ENCODE measurements around the gene ARHGAP4. TPM values are rescaled to one million over a fixed set of nuclear protein-coding genes. Genes with fewer than 3 reads are reported as not detected.
A peak's percentile ranks its signal among the peaks of the same experiment; 100 is the strongest.

ARHGAP4 gene
- total RNA-seq, 4 donors from 2014 or later, result 2.6 to 10.7 (median 4.4) TPM

DNA sequence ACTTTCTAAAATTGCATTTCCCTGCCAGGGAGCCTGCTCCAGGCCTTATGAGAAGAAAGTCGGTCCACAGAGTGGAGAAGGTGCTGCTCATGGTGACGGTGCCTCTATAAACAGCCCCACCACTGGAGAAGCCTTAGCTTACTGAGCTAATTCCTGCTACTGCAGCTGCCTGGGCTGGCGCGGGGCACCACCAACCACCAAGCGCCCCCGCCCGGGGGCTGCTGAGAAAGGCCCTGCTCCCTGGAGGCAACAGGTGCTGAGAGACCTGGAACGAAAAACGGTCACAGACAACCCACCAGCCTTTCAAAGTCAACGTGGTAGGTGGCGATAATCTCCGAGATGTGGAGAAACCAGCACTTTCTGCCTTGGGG, 42.7 kb upstream of the ARHGAP4 start:
- Histone ChIP-seq H3K27ac (peak overlapping the region; percentile 95 to 100 (median 98)), H3K4me3 (peak overlapping the region; percentile 73 to 94 (median 85)), H3K36me3 (no peaks in the 10 kb centered on the region), H3K9me3 (no peaks in the 10 kb centered on the region), H3K4me1 (peaks cover 38 to 48% of the 10 kb centered on the region in 2 donors), H3K27me3 (no peaks in the 10 kb centered on the region)
- ATAC-seq (peak in 1 of 2 donors; percentile 13), DNase-seq (peak in 1 of 2 donors; percentile 73)
- in situ Hi-C loops (cut with MboI; ENCODE audit: low sequenced_read_pairs in 4 of 4), result loop anchor here in 3 of 4 donors (25.0 kb wide), 4 partner anchors 94 to 1006 kb away; partner anchors contain the start of genes IDH3G (in 2 of the 3), SRPK3 (in 2 of the 3), SSR4 (in 2 of the 3) and G6PD (in 1 of the 3)
- TF ChIP-seq, protein P1, sequence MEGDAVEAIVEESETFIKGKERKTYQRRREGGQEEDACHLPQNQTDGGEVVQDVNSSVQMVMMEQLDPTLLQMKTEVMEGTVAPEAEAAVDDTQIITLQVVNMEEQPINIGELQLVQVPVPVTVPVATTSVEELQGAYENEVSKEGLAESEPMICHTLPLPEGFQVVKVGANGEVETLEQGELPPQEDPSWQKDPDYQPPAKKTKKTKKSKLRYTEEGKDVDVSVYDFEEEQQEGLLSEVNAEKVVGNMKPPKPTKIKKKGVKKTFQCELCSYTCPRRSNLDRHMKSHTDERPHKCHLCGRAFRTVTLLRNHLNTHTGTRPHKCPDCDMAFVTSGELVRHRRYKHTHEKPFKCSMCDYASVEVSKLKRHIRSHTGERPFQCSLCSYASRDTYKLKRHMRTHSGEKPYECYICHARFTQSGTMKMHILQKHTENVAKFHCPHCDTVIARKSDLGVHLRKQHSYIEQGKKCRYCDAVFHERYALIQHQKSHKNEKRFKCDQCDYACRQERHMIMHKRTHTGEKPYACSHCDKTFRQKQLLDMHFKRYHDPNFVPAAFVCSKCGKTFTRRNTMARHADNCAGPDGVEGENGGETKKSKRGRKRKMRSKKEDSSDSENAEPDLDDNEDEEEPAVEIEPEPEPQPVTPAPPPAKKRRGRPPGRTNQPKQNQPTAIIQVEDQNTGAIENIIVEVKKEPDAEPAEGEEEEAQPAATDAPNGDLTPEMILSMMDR (IDR thresholded peaks at IDR 0.05 in 4 of 5, conservative IDR thresholded peaks at IDR 0.05 in 1 of 5), result no peak
- peak; percentile 26 to 34 for TF ChIP-seq POLR2A (IDR thresholded peaks at IDR 0.05)
- intact Hi-C loops (cut with DNase I; ENCODE audit: low total_unique reads), result loop anchor here (5.0 kb wide), 1 partner anchor 176 kb away; the partner anchor contains the start of genes IDH3G and SSR4

DNA sequence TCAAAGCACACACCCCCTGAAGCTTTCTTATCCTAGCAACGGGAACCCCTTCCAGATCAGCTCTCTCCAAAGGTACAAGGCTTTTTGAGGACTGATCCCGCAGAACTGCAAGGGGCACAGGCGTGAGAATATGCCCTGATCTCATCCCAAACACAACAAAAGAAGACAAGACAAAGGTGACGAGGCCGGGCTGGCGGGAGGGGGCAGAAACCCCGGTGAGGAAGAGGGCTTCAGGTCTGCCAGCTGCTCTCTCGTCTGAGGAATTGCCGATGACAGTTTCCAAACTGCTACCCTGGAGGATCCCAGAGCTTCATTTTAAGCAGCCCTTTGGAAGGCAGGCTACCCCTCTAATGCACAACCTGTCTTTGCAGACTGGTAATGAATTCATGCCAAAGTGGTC, 42.2 kb upstream of the ARHGAP4 start:
- DNase-seq (no peak), ATAC-seq (no peak)
- Histone ChIP-seq H3K27ac (peak overlapping the region; percentile 95 to 100 (median 98)), H3K36me3 (no peaks in the 10 kb centered on the region), H3K4me3 (peak overlapping the region in 3 of 4 donors; percentile 22 to 87 (median 28)), H3K4me1 (peaks cover 36 to 43% of the 10 kb centered on the region in 2 donors), H3K9me3 (no peaks in the 10 kb centered on the region), H3K27me3 (no peaks in the 10 kb centered on the region)
- in situ Hi-C loops (cut with MboI; ENCODE audit: low sequenced_read_pairs in 4 of 4) (loop anchor here in 3 of 4 donors (25.0 kb wide), 4 partner anchors 94 to 1006 kb away; partner anchors contain the start of genes IDH3G (in 2 of the 3), SRPK3 (in 2 of the 3), SSR4 (in 2 of the 3) and G6PD (in 1 of the 3)), intact Hi-C loops (cut with DNase I; ENCODE audit: low total_unique reads) (loop anchor here (5.0 kb wide), 1 partner anchor 176 kb away; the partner anchor contains the start of genes IDH3G and SSR4)
- TF ChIP-seq, protein P1 (IDR thresholded peaks at IDR 0.05 in 4 of 5, conservative IDR thresholded peaks at IDR 0.05 in 1 of 5), result no peak
- no peak for TF ChIP-seq POLR2A (IDR thresholded peaks at IDR 0.05)

DNA sequence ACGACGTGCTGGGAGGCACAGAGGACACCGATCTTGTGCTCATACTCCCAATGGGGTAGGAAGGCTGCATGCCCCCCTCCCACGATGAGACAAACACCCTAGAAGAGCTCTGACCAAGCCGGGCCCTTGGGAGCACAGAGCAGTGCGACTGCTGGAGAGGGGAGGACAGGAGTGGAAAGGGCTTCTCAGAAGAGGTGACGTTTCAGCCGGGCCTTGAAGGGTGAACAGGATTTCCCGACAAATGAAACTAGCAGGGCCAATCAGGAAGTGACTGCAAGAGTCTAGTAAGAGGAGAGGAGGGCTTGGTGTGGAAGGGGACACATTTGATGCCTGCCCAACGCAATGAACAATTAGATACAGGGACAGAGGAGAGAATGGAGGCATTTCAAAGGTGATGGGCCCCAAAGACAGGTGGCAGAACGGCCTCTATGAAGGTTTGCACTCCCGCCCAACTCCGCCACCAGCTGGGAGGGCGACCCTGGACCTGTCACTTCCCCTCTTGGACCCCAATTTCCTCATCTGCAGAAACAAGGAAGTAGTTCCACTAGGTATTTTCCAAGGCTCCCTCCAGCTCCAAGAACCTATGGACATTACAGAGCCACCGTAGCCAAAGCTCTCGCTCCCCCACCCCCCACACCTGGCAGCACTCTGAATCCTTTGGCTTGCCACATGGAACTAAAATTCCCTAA, 41.6 kb upstream of the ARHGAP4 start:
- peak overlapping the region; percentile 95 to 100 (median 98) for H3K27ac ChIP-seq
- TF ChIP-seq, protein P1 (IDR thresholded peaks at IDR 0.05 in 4 of 5, conservative IDR thresholded peaks at IDR 0.05 in 1 of 5), result no peak
- TF ChIP-seq POLR2A (IDR thresholded peaks at IDR 0.05), result no peak
- no peaks in the 10 kb centered on the region for H3K27me3 ChIP-seq
- intact Hi-C loops (cut with DNase I; ENCODE audit: low total_unique reads) (loop anchor here (5.0 kb wide), 1 partner anchor 175 kb away; the partner anchor contains the start of genes IDH3G and SSR4), in situ Hi-C loops (cut with MboI; ENCODE audit: low sequenced_read_pairs in 4 of 4) (loop anchor here in 3 of 4 donors (25.0 kb wide), 4 partner anchors 95 to 1005 kb away; partner anchors contain the start of genes IDH3G (in 2 of the 3), SRPK3 (in 2 of the 3), SSR4 (in 2 of the 3) and G6PD (in 1 of the 3))
- ATAC-seq (no peak), DNase-seq (no peak)
- peaks cover 36 to 42% of the 10 kb centered on the region in 2 donors for H3K4me1 ChIP-seq
- H3K36me3 ChIP-seq, result peaks cover 0 to 2% of the 10 kb centered on the region in 2 donors
- H3K9me3 ChIP-seq, result no peaks in the 10 kb centered on the region
- peak overlapping the region in 2 of 4 donors; percentile 22 to 28 for H3K4me3 ChIP-seq

DNA sequence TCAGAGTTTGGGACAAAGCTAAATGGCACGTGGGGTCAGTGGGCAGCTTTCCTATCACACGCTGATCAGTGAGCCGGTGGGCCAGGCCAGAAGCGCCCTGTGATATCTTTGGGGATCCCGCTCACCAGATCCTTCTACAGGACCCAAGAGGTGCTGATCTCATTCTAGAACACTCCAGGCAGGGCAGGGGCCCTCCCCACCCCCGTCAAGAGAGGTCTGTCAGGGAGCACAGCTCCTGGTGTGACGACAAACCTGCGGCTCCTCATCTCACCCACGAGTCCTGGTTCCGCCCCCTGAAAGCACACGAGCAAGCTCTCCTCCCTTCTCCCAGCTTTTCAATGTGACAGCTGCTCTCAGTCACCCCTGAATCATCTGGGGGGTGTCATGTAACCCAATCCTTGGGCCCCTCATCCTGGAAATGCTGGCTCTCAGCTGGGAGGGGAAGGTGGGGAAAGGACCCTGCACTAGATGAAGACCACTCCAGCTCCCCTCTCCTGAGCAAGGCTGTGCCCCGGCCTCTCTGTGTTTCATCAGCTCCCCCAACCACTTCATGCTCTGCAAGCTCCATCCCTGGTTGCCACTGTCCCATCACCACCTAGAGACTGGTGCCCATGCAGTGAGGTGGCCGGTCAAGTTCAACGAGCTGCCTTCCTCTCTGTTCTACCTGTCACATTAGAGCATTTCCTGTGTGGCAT, 40.9 kb upstream of the ARHGAP4 start:
- intact Hi-C loops (cut with DNase I; ENCODE audit: low total_unique reads), result loop anchor here (5.0 kb wide), 1 partner anchor 175 kb away; the partner anchor contains the start of genes IDH3G and SSR4
- Histone ChIP-seq H3K9me3 (no peaks in the 10 kb centered on the region), H3K27ac (peak overlapping the region; percentile 95 to 100 (median 98)), H3K4me1 (peaks cover 36 to 42% of the 10 kb centered on the region in 2 donors), H3K36me3 (peaks cover 0 to 9% of the 10 kb centered on the region in 2 donors), H3K27me3 (no peaks in the 10 kb centered on the region), H3K4me3 (peak overlapping the region in 2 of 4 donors; percentile 1 to 28)
- TF ChIP-seq, protein P1 (IDR thresholded peaks at IDR 0.05 in 4 of 5, conservative IDR thresholded peaks at IDR 0.05 in 1 of 5), result no peak
- TF ChIP-seq POLR2A (IDR thresholded peaks at IDR 0.05), result no peak
- no peak for DNase-seq
- ATAC-seq, result no peak
- in situ Hi-C loops (cut with MboI; ENCODE audit: low sequenced_read_pairs in 4 of 4), result loop anchor here in 3 of 4 donors (25.0 kb wide), 4 partner anchors 95 to 1005 kb away; partner anchors contain the start of genes IDH3G (in 2 of the 3), SRPK3 (in 2 of the 3), SSR4 (in 2 of the 3) and G6PD (in 1 of the 3)
